HFF-Myc (cell line): Measurements from ENCODE around the gene SLC6A5.

Experiments
- DNase-seq: peaks from one replicate; pipeline ENCODE4 v3.0.0-alpha.2; 2011; ENCODE audit warnings: low read depth; ENCODE audit errors: extremely low read depth
- H3K4me3 ChIP-seq: replicated peaks from 2 replicates; pipeline ENCODE4 v1.5.1; 2011; ENCODE audit warnings: low read depth, mild to moderate bottlenecking, control low read depth, low read length
- CTCF ChIP-seq: IDR thresholded peaks from 2 replicates; pipeline ENCODE4 v1.5.1; 2012; ENCODE audit warnings: mild to moderate bottlenecking, low read depth, low read length, control low read depth; ENCODE audit errors: missing control alignments

The SLC6A5 gene

DNA sequence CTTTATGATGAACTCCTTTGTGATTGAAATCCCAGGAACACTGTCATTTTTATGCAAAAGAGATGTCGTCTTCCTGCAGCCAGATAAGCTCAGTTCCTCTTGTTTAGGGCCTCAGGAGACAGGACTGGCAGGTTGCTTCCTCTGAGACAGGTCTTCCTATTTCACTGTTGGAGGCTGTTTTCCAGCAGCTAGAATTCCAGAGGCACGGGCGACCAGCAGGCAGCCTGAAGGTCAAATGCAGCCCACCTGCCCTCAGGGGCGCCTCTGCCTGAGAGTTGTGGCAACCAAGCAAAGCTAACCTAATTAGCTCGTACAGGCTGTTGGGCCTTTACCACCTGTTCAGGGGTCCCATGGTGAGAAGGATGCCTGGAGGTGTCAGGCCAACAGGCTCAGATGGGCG is 22.3 kb downstream of the SLC6A5 start:
- H3K4me3 ChIP-seq = no peak overlapping the region
- no peak for DNase-seq
- TF ChIP-seq CTCF = no peak

- no peak for TF ChIP-seq CTCF
- no peak overlapping the region for H3K4me3 ChIP-seq
- no peak for DNase-seq
Observed at GRCh38 chr11:20623252-20623651, 23.8 kb downstream of the SLC6A5 start.

DNA sequence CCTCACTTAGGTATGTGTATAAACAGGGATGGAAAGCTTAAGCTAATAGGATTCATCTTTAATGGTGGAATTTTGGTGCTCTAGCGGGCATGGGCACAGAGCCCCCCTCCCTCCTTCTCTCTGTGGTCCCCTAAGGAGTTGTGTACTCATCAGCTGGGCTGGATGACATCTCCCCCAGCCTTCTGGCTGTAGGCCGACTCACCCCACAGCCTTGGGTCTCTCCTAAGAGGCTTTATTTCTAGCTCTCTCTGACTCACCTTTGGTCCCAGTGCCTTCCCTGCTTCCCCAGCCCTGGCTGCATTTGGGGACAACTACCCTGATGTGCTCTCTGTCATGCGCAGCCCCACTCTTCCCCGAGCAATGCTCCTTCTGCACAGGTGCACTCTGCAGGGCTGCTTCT is 26.9 kb downstream of the SLC6A5 start:
- no peak overlapping the region for H3K4me3 ChIP-seq
- DNase-seq = no peak
- no peak for TF ChIP-seq CTCF

DNA sequence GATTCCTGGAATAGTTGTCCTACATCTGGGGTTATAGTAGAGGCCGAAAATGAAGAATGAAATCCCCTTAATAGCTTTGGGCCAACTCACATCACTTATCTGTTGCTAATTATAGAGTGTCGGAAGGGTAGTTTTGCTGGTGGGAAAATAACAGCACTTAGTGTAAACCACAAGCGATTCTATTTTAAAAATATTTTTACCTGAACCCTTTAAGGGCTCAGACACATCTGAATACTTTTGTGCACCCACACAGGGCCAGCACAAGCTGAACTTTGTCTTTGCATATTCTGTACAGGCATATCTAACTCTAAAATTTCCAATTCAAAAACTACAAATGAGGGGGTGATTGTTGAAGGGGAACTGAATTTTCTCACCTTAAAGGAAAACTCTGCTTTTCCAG is 27.6 kb downstream of the SLC6A5 start:
- TF ChIP-seq CTCF = no peak
- no peak overlapping the region for H3K4me3 ChIP-seq
- DNase-seq = no peak

DNA sequence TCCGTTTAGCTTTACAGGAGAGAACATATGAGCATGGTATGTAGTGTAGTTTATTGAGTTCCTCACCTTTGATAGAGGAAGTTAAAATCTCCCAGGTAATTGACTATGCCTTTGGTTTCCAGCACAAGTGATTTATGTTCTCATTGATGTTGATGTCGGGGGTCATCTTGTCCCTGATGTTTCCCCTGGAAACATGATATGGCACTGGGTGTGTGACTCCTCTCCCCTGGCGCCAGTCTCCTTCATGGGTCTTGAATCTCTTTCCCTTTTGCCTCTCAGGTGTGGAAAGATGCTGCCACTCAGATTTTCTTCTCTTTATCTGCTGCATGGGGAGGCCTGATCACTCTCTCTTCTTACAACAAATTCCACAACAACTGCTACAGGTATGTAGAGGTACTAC is 28.3 kb downstream of the SLC6A5 start:
- no peak for TF ChIP-seq CTCF
- H3K4me3 ChIP-seq = no peak overlapping the region
- no peak for DNase-seq

DNA sequence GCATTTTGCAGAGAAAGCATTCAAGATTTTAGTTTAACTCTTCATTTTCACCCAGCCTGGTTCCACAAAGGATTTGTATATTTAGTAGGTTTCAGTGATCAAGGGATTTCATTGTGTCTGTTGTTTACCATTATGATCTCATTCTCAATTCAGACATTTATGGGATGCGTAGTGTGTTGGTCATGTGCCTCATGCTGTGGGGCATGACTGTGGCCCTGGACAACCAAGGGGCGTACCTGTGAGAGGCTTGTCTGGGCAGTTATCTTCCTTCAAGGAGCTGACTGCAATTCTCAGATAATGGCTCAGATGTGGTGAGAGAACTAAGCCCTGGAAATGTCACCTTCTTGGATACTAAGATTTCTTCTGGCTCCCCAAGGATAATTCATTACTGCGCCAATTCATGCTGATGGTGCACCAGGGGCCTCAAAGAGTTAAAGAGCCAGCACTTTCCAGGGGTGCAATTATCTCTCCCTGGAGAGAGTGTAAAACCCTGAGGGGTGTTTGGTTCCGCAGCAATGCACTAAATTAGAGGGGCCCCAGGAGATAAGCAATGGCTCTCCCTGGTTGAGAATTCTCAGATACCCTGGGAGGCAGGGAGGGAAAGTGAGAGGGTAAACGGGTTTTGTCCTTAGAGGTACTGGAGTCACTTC is 32.2 kb downstream of the SLC6A5 start:
- TF ChIP-seq CTCF = no peak
- no peak overlapping the region for H3K4me3 ChIP-seq
- DNase-seq = no peak

- no peak for DNase-seq
- TF ChIP-seq CTCF = no peak
- H3K4me3 ChIP-seq = no peak overlapping the region
Observed at GRCh38 chr11:20632169-20632532, 32.7 kb downstream of the SLC6A5 start.
